ENCODE measurements around the gene ITGA2.

- TF ChIP-seq TAF1 (IDR thresholded peaks at IDR 0.05; ENCODE audit: borderline replicate concordance, low read depth, low read length) (no peak), POLR2A (IDR thresholded peaks at IDR 0.05; ENCODE audit: low read depth, low read length) (no peak), POLR2AphosphoS5 (IDR thresholded peaks at IDR 0.05; ENCODE audit: low read depth, low read length) (no peak)
These were observed 22.1 kb downstream of the ITGA2 start for GRCh38 chr5:53011233-53011632.
